Cardiac muscle cell (in vitro differentiated cells and primary cell): ENCODE results near the gene TSPO. TPM values are rescaled to one million over a fixed set of nuclear protein-coding genes. Genes with fewer than 3 reads are reported as not detected.
A peak's percentile ranks its signal among the peaks of the same experiment; 100 is the strongest.

ENCODE experiments used
- DNase-seq, 2 donors: peaks; one replicate each; pipeline versions ENCODE4 v3.0.0 to v3.0.0-alpha.2; 2010 to 2017; ENCODE audit warnings: low read depth in 1 of 2, low spot score in 1 of 2
- H3K27ac ChIP-seq: fragments of 200-600 bp; sonication (generic); 2 replicates; pipeline ENCODE4 v1.5.1; 2016
- H3K27me3 ChIP-seq: fragments of 200-600 bp; sonication (generic); 2 replicates; pipeline ENCODE4 v1.6.0; 2016; ENCODE audit warnings: control low read depth
- H3K36me3 ChIP-seq: fragments of 200-600 bp; sonication (generic); 2 replicates; pipeline ENCODE4 v1.5.1; 2016; ENCODE audit warnings: control low read depth
- H3K4me1 ChIP-seq: fragments of 200-600 bp; sonication (generic); 2 replicates; pipeline ENCODE4 v1.8.1; 2017; ENCODE audit warnings: low read depth, mild to moderate bottlenecking, mixed run types
- H3K4me3 ChIP-seq: fragments of 200-600 bp; sonication (generic); 2 replicates; pipeline ENCODE4 v1.5.1; 2016; ENCODE audit warnings: mild to moderate bottlenecking
- H3K9me3 ChIP-seq: fragments of 200-600 bp; sonication (generic); 2 replicates; pipeline ENCODE4 v1.5.1; 2017; ENCODE audit warnings: low read depth, mild to moderate bottlenecking, control low read depth
- CTCF ChIP-seq: IDR thresholded peaks from 2 replicates; pipeline ENCODE4 v1.5.1; 2012; ENCODE audit warnings: low read depth, mild to moderate bottlenecking, low read length
- polyA plus RNA-seq: library from polyadenylated mRNA; unstranded; fragments of >200 nt; fragmentation: Nextera tagmentation; extraction: Ambion mirVana; gene quantifications from 2 replicates; pipeline ENCODE4 v1.2.1, GENCODE V29; 2016
- total RNA-seq: library from RNA; depleted of rRNA; stranded (reverse); fragments of >200 nt; gene quantifications from 2 replicates; pipeline ENCODE4 v1.2.3, GENCODE V29; 2016

TSPO gene
- total and polyA plus RNA-seq, 2 experiments from 2014 or later: 20.3 to 59.0 TPM

GRCh38 chr22:43202756-43203410 is 51.5 kb downstream of the TSPO start:
- Histone ChIP-seq H3K36me3 (no peaks in the 10 kb centered on the region), H3K9me3 (no peaks in the 10 kb centered on the region), H3K27ac (no peak overlapping the region), H3K4me1 (peaks cover 6% of the 10 kb centered on the region), H3K27me3 (no peaks in the 10 kb centered on the region), H3K4me3 (no peak overlapping the region)
- TF ChIP-seq CTCF: no peak
- DNase-seq: no peak

- no peaks in the 10 kb centered on the region for H3K27me3 ChIP-seq
- peaks cover 6% of the 10 kb centered on the region for H3K4me1 ChIP-seq
- peak; percentile 12 for TF ChIP-seq CTCF
- no peaks in the 10 kb centered on the region for H3K9me3 ChIP-seq
- peak; percentile 46 to 62 for DNase-seq
- no peaks in the 10 kb centered on the region for H3K36me3 ChIP-seq
- H3K4me3 ChIP-seq: no peak overlapping the region
- no peak overlapping the region for H3K27ac ChIP-seq
Observed at GRCh38 chr22:43203471-43203981, 52.2 kb downstream of the TSPO start.

GRCh38 chr22:43205261-43205691 is 53.9 kb downstream of the TSPO start:
- Histone ChIP-seq H3K27ac (no peak overlapping the region), H3K9me3 (no peaks in the 10 kb centered on the region), H3K36me3 (no peaks in the 10 kb centered on the region), H3K4me3 (no peak overlapping the region), H3K4me1 (peaks cover 6% of the 10 kb centered on the region), H3K27me3 (no peaks in the 10 kb centered on the region)
- TF ChIP-seq CTCF: no peak
- no peak for DNase-seq

GRCh38 chr22:43205748-43206508 is 54.6 kb downstream of the TSPO start:
- Histone ChIP-seq H3K27me3 (no peaks in the 10 kb centered on the region), H3K4me3 (no peak overlapping the region), H3K36me3 (no peaks in the 10 kb centered on the region), H3K27ac (no peak overlapping the region), H3K9me3 (no peaks in the 10 kb centered on the region), H3K4me1 (peaks cover 6% of the 10 kb centered on the region)
- no peak for TF ChIP-seq CTCF
- no peak for DNase-seq

GRCh38 chr22:43206509-43207161 is 55.3 kb downstream of the TSPO start:
- no peaks in the 10 kb centered on the region for H3K36me3 ChIP-seq
- H3K27ac ChIP-seq: no peak overlapping the region
- H3K4me1 ChIP-seq: peaks cover 6% of the 10 kb centered on the region
- H3K27me3 ChIP-seq: no peaks in the 10 kb centered on the region
- TF ChIP-seq CTCF: no peak
- no peak for DNase-seq
- H3K4me3 ChIP-seq: no peak overlapping the region
- no peaks in the 10 kb centered on the region for H3K9me3 ChIP-seq
